HG03460 (cell line): ENCODE measurements around the gene TTC5.
A peak's percentile ranks its signal among the peaks of the same experiment; 100 is the strongest.
"Not testable (repeated sequence)": the region's sequence is repeated elsewhere in the genome, so short reads cannot be mapped to it uniquely, and the experiment has no call there.

Experiments used
- ATAC-seq: cut with Tn5 transposase; IDR thresholded peaks from one replicate; pipeline ENCODE4 v1.9.1; 2021; ENCODE audit not compliant: unreplicated experiment

Gene TTC5

GRCh38 chr14:20305265-20306078, at the start of gene TTC5:
Gene TTC5 (minus strand): TSS chr14:20305951. CDS start chr14:20305937, 14 bp downstream.
- peak; percentile 97 for ATAC-seq

- ATAC-seq: no peak
These were observed 45.1 kb upstream of the TTC5 start for GRCh38 chr14:20350860-20351259.

- ATAC-seq: no peak
These were observed 44.5 kb upstream of the TTC5 start for GRCh38 chr14:20350282-20350681.

- ATAC-seq: no peak
These were observed 42.0 kb upstream of the TTC5 start for GRCh38 chr14:20347747-20348146.

GRCh38 chr14:20346713-20347112, 41.0 kb upstream of the TTC5 start:
- no peak for ATAC-seq

GRCh38 chr14:20345366-20345765, 39.6 kb upstream of the TTC5 start:
- no peak for ATAC-seq

- no peak for ATAC-seq
These were observed 38.1 kb upstream of the TTC5 start for GRCh38 chr14:20343862-20344220.

GRCh38 chr14:20343092-20343861, 37.5 kb upstream of the TTC5 start, which contains the start of gene PARP2:
Gene PARP2 (plus strand): TSS chr14:20343635. CDS start chr14:20343642, 7 bp downstream.
- ATAC-seq: peak; percentile 93

- no peak for ATAC-seq
These were observed 35.9 kb upstream of the TTC5 start for GRCh38 chr14:20341646-20342045.

- not testable (repeated sequence) for ATAC-seq
These were observed 35.3 kb upstream of the TTC5 start for GRCh38 chr14:20341032-20341431.

- no peak for ATAC-seq
These were observed 28.3 kb upstream of the TTC5 start for GRCh38 chr14:20334017-20334416.

GRCh38 chr14:20333494-20333841, 27.7 kb upstream of the TTC5 start:
- ATAC-seq: no peak

- ATAC-seq: peak; percentile 99
These were observed 27.2 kb upstream of the TTC5 start, which contains the start of gene CCNB1IP1 for GRCh38 chr14:20332788-20333493. Gene CCNB1IP1 (minus strand): TSS chr14:20333279. CDS start chr14:20316523, 16,756 bp downstream.

- no peak for ATAC-seq
These were observed 26.7 kb upstream of the TTC5 start for GRCh38 chr14:20332431-20332787.

GRCh38 chr14:20331053-20331613, 25.4 kb upstream of the TTC5 start:
- ATAC-seq: no peak

GRCh38 chr14:20329355-20329754, 23.6 kb upstream of the TTC5 start:
- no peak for ATAC-seq

- no peak for ATAC-seq
These were observed 23.0 kb upstream of the TTC5 start for GRCh38 chr14:20328705-20329104.

- ATAC-seq: no peak
These were observed 21.5 kb upstream of the TTC5 start for GRCh38 chr14:20327005-20327869.

GRCh38 chr14:20317720-20318119, 12.0 kb upstream of the TTC5 start:
- ATAC-seq: no peak

- ATAC-seq: no peak
These were observed 8.3 kb upstream of the TTC5 start for GRCh38 chr14:20314026-20314425.
